Sigmoid colon (tissue), 7 donors: Measurements from ENCODE around the gene MUC5AC. TPM values are rescaled to one million over a fixed set of nuclear protein-coding genes. Genes with fewer than 3 reads are reported as not detected.

Experiments used
- DNase-seq: peaks from one replicate; pipeline ENCODE4 v3.0.0-alpha.2; 2019
- H3K27ac ChIP-seq, 4 donors: fragments of 200-600 bp; sonication (generic); one replicate each; pipeline ENCODE4 v1.5.1; 2016 to 2019; ENCODE audit warnings: mild to moderate bottlenecking in 1 of 4
- H3K27me3 ChIP-seq, 3 donors: fragments of 200-600 bp; sonication (generic); one replicate each; pipeline ENCODE4 v1.5.1; 2019; ENCODE audit warnings: mild to moderate bottlenecking in 1 of 3
- H3K36me3 ChIP-seq, 4 donors: fragments of 200-600 bp; sonication (generic); one replicate each; pipeline ENCODE4 v1.5.1; 2016 to 2019
- H3K4me1 ChIP-seq, 4 donors: fragments of 200-600 bp; sonication (generic); one replicate each; pipeline ENCODE4 v1.5.1; 2017 to 2019
- H3K4me3 ChIP-seq, 4 donors: fragments of 200-600 bp; sonication (generic); one replicate each; pipeline ENCODE4 v1.5.1; 2017 to 2019; ENCODE audit warnings: mild to moderate bottlenecking in 2 of 4, moderate library complexity in 1 of 4
- H3K9me3 ChIP-seq, 4 donors: fragments of 200-600 bp in 3 of 4; sonication (generic) in 3 of 4; one replicate each; pipeline versions ENCODE4 v1.5.1 to v1.6.1; 2013 to 2019
- CTCF ChIP-seq, 4 experiments: fragments of 450-650 bp in 3 of 4; fragments of 200-600 bp in 1 of 4; IDR thresholded peaks; one replicate each; pipeline ENCODE4 v1.5.1; 2016 to 2019; ENCODE audit warnings: antibody characterized with exemption in 4 of 4, mild to moderate bottlenecking in 3 of 4, moderate library complexity in 2 of 4
- EP300 ChIP-seq, 4 donors: sonication (generic); formaldehyde crosslinking; IDR thresholded peaks; one replicate each; pipeline ENCODE4 v1.6.1; 2017; ENCODE audit warnings: antibody characterized with exemption in 4 of 4
- POLR2A ChIP-seq, 2 donors: fragments of 450-650 bp; IDR thresholded peaks; one replicate each; pipeline ENCODE4 v1.6.1; 2016; ENCODE audit warnings: antibody characterized with exemption in 2 of 2, mild to moderate bottlenecking in 2 of 2, moderate library complexity in 2 of 2
- POLR2AphosphoS5 ChIP-seq, 4 donors: sonication (generic); formaldehyde crosslinking; IDR thresholded peaks; one replicate each; pipeline ENCODE4 v1.6.1; 2017; ENCODE audit warnings: antibody characterized with exemption in 4 of 4
- WGBS, 2 donors: extraction: QIAGEN DNeasy Blood & Tissue Kit; methylation state at CpG; one replicate each; pipeline ENCODE4 v1.1.7; 2013; 5-methylcytosine and 5-hydroxymethylcytosine counted together
- intact Hi-C: fragments of 100-400 bp; cut with DNase I; formaldehyde crosslinking; loops from one replicate; pipeline ENCODE4 v1.15.1; 2023
- polyA plus RNA-seq, 3 donors: library from polyadenylated mRNA; stranded (reverse); fragments of 200-250 nt; gene quantifications; one replicate each; pipeline ENCODE4 v1.2.3, GENCODE V29; 2013
- total RNA-seq, 4 donors: library from RNA; depleted of rRNA; stranded (reverse); fragments of >200 nt; gene quantifications; one replicate each; pipeline ENCODE4 v1.1.0, GENCODE V29; 2016
- donor health status: healthy with polysubstance abuse.
- donor health status: Bipolar disorder and iron deficiency.
- donor health status: healthy.

MUC5AC gene
- total and polyA plus RNA-seq, 7 donors, result under 0.01 to 0.09 (median under 0.01) TPM; not detected in 4

- no peak overlapping the region for H3K4me3 ChIP-seq
- peaks cover 0 to 83% (median 57%) of the 10 kb centered on the region in 3 donors for H3K27me3 ChIP-seq
- TF ChIP-seq EP300 (IDR thresholded peaks at IDR 0.05) (no peak), CTCF (IDR thresholded peaks at IDR 0.05) (no peak), POLR2AphosphoS5 (IDR thresholded peaks at IDR 0.05) (no peak), POLR2A (IDR thresholded peaks at IDR 0.05) (no peak)
- peak; percentile 59 for DNase-seq
- no peaks in the 10 kb centered on the region for H3K4me1 ChIP-seq
- no peaks in the 10 kb centered on the region for H3K9me3 ChIP-seq
- WGBS, 2 donors, result 85 to 87% methylated on average over 23 of the region's 23 CpGs
- H3K27ac ChIP-seq, result no peak overlapping the region
- H3K36me3 ChIP-seq, result no peaks in the 10 kb centered on the region
- intact Hi-C loops, result no loop called here
Observed at GRCh38 chr11:1227551-1228100, 69.9 kb downstream of the MUC5AC start.

GRCh38 chr11:1228101-1228821 lies 70.5 kb downstream of the MUC5AC start:
- no peak for TF ChIP-seq POLR2A (IDR thresholded peaks at IDR 0.05)
- no peak for TF ChIP-seq CTCF (IDR thresholded peaks at IDR 0.05)
- no peak for TF ChIP-seq POLR2AphosphoS5 (IDR thresholded peaks at IDR 0.05)
- TF ChIP-seq EP300 (IDR thresholded peaks at IDR 0.05), result no peak
- Histone ChIP-seq H3K27ac (no peak overlapping the region), H3K27me3 (peaks cover 0 to 76% (median 51%) of the 10 kb centered on the region in 3 donors), H3K4me1 (no peaks in the 10 kb centered on the region), H3K36me3 (no peaks in the 10 kb centered on the region), H3K9me3 (no peaks in the 10 kb centered on the region), H3K4me3 (no peak overlapping the region)
- intact Hi-C loops, result no loop called here
- peak; percentile 63 for DNase-seq
- 82 to 85% methylated on average over 31 of the region's 31 CpGs for WGBS, 2 donors

- TF ChIP-seq CTCF (IDR thresholded peaks at IDR 0.05) (no peak), POLR2A (IDR thresholded peaks at IDR 0.05) (no peak), POLR2AphosphoS5 (IDR thresholded peaks at IDR 0.05) (no peak), EP300 (IDR thresholded peaks at IDR 0.05) (no peak)
- 60 to 71% methylated on average over 18 of the region's 18 CpGs for WGBS, 2 donors
- Histone ChIP-seq H3K4me3 (no peak overlapping the region), H3K36me3 (no peaks in the 10 kb centered on the region), H3K4me1 (no peaks in the 10 kb centered on the region), H3K27me3 (peaks cover 0 to 69% (median 44%) of the 10 kb centered on the region in 3 donors), H3K27ac (no peak overlapping the region), H3K9me3 (no peaks in the 10 kb centered on the region)
- intact Hi-C loops, result no loop called here
- DNase-seq, result no peak
Observed at GRCh38 chr11:1228921-1229451, 71.2 kb downstream of the MUC5AC start.

GRCh38 chr11:1229471-1230120 lies 71.8 kb downstream of the MUC5AC start:
- Histone ChIP-seq H3K9me3 (no peaks in the 10 kb centered on the region), H3K27ac (no peak overlapping the region), H3K36me3 (no peaks in the 10 kb centered on the region), H3K4me1 (no peaks in the 10 kb centered on the region), H3K4me3 (no peak overlapping the region), H3K27me3 (peaks cover 0 to 63% (median 38%) of the 10 kb centered on the region in 3 donors)
- DNase-seq, result peak; percentile 55
- 23 to 69% methylated on average over 27 of the region's 27 CpGs for WGBS, 2 donors
- TF ChIP-seq POLR2A (IDR thresholded peaks at IDR 0.05) (no peak), EP300 (IDR thresholded peaks at IDR 0.05) (no peak), CTCF (IDR thresholded peaks at IDR 0.05) (no peak), POLR2AphosphoS5 (IDR thresholded peaks at IDR 0.05) (no peak)
- intact Hi-C loops, result no loop called here
